HG02798 (cell line): ENCODE data around the gene CTCF.

Source experiments
- ATAC-seq: cut with Tn5 transposase; IDR thresholded peaks from one replicate; pipeline ENCODE4 v1.9.1; 2021; ENCODE audit warnings: mild to moderate bottlenecking; ENCODE audit not compliant: unreplicated experiment, poor library complexity

Gene CTCF

GRCh38 chr16:67648764-67649407, 86.6 kb downstream of the CTCF start:
- ATAC-seq: no peak

DNA sequence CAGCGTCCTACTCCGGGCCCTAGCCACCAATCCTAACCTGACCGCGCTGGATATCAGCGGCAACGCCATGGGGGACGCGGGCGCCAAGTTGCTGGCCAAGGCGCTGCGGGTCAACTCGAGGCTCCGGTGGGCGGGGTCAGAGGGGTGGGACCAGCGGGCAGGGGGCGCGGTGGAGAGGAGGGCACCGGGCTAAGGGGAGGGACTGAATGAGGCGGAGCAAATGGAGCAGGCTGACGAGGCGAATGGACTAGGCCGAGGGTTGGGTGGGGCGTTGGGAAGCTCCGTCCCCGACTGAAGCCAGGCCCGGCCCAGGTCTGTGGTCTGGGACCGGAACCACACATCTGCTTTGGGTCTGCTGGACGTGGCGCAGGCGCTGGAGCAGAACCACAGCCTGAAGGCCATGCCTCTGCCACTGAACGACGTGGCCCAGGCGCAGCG, 87.2 kb downstream of the CTCF start:
- no peak for ATAC-seq

DNA sequence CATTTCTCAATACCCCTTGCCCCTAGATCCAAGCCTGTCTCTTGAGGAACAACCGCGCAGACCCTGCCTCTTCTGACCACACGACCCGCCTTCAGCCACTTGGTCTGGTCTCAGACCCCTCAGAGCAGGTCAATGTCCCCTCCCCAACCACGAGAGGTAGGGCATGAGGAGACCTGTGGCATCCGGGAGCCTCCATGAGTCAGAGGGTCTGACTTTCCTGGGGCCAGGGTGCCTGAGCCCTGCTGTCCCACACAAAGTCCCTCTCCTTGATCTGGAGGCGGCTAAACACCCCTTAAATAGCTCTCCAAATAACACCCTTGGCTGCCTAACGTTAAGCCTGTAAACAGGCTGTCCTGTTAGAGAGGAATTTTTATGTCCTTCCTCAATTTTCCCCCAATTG, 87.7 kb downstream of the CTCF start:
- ATAC-seq: no peak

DNA sequence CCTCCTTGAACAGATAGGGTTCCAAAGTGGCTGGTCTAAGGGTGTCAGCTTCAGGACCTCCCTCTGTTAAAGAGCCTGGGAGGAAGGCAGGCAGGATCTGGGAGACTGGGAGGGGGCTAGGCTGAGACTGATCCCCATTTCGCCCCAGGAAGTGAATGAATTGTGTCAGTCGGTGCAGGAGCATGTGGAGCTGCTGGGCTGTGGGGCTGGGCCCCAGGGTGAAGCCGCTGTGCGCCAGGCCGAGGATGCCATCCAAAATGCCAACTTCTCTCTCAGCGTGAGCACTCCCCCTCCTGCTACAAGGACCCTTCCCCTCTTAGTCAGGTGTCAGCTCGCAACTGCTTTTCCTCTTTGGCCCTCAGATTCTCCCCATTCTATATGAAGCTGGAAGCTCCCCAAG, 88.7 kb downstream of the CTCF start:
- no peak for ATAC-seq

GRCh38 chr16:67651847-67652246, 89.5 kb downstream of the CTCF start:
- ATAC-seq: no peak

DNA sequence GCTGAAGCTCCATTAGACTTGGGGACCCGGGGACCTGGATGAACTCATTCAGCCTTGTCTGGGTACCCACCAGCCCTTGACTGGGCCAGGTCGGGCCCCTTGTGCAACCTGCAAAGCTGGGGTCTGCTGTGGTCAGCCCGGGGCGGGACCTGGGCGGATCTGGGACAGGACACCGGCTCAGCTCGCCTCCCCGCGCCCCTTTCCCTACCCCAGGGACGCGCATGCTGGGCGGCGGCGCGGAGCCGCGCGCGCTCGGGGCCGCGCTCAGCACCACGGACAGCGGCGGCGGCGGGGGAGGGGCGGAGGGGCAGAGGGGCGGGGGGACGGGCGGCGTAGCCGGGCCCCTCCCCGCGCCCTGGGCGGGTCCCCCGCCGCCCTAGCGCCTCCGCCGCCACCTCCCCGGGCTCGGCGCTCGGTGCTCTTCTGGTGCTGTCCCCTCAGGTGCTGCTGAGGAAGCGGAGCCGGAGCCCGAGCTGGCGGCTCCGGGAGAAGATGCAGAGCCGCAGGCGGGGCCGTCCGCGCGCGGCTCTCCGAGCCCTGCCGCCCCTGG, 90.3 kb downstream of the CTCF start:
- no peak for ATAC-seq

DNA sequence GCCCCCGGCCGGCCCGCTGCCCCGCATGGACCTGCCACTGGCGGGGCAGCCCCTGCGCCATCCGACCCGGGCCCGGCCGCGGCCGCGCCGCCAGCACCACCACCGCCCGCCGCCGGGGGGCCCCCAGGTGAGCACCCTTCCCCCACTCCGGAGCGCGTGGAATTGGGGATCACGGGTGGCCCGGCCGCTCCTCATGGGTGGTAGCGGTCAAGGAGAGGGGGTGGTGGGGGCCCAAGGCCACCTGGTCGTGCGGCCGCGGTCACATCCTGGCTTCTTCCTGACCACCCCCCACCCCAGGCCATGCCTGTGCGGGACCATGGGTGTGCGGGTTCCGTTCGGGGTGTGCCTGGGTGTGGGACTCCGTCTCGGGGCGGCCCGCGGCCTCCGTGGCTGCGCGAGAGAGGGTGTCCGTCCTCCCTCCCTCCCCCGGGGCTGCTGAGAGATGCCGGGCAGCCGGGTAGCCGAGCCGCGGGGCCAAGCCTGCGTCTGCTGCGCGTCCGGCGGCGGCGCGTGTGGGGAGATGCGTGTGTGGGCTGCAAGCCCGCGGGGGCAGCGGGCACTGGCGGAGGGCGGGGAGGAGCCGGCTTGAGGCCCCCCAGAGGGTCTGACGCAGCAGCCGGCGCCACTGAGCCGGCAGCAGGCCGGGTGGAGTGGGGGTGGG, 90.9 kb downstream of the CTCF start:
- ATAC-seq: no peak

GRCh38 chr16:67653789-67654402, 91.6 kb downstream of the CTCF start:
- ATAC-seq: no peak

DNA sequence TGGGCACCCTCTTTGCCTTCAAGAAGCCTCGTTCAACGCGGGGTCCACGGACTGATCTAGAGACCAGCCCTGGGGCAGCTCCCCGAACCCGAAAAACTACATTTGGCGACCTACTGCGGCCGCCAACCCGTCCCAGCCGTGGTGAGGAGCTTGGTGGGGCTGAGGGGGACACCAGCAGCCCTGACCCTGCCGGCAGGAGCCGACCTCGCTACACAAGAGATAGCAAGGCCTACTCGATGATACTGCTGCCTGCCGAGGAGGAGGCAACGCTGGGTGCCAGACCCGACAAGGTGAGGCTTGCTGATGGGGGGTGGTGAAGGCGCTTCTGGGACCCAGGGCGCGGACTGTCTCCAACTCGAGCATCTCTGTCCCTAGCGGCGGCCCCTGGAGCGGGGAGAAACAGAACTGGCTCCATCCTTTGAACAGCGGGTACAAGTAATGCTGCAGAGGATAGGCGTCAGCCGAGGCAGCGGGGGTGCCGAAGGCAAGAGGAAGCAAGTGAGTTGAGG, 92.1 kb downstream of the CTCF start:
- no peak for ATAC-seq

DNA sequence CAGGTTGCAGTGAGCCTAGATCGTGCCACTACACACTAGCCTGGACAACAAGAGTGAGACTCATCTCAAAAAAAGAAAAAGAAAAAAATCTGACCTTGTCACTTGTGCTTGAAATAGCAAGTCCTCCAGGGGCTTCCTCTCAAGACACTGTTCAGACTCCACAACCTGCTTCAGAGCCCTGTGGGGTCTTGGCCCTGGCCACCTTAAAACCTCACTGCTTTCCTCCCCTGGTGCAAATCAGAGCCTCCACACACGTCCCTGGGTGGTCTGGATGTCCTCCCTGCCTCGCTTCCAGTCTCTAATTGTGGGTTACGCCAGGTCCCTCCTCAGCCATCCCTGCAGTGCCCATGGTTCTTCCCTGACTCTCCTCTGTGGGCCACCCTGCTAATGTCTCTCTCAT, 93.0 kb downstream of the CTCF start:
- no peak for ATAC-seq

- no peak for ATAC-seq
Measured at GRCh38 chr16:67656344-67657016, 94.2 kb downstream of the CTCF start.

DNA sequence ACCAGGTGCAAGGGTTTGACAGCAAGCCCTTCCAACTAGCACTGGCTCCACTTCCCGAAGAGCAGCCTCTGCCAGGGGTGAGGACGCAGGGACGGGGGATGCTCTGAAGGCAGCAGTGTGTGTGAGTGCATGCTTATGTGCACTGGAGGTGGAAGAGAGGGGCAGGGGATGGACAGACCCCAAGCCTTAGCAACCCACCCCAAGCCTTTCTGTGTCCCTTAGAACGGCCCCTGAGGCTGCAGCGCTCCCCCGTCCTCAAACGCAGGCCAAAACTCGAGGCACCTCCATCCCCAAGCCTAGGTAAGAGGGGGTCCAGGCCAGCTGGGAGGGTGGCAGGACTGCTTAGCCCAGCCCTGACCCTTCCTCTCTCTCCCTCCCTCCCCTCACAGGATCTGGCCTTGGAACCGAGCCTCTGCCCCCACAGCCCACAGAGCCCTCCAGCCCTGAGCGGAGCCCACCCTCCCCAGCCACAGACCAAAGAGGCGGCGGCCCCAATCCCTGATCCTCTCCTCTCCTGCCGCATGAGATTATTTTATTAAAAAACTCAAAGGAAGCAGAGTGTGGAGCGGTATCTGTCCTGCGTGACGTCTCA, 94.8 kb downstream of the CTCF start:
- no peak for ATAC-seq

DNA sequence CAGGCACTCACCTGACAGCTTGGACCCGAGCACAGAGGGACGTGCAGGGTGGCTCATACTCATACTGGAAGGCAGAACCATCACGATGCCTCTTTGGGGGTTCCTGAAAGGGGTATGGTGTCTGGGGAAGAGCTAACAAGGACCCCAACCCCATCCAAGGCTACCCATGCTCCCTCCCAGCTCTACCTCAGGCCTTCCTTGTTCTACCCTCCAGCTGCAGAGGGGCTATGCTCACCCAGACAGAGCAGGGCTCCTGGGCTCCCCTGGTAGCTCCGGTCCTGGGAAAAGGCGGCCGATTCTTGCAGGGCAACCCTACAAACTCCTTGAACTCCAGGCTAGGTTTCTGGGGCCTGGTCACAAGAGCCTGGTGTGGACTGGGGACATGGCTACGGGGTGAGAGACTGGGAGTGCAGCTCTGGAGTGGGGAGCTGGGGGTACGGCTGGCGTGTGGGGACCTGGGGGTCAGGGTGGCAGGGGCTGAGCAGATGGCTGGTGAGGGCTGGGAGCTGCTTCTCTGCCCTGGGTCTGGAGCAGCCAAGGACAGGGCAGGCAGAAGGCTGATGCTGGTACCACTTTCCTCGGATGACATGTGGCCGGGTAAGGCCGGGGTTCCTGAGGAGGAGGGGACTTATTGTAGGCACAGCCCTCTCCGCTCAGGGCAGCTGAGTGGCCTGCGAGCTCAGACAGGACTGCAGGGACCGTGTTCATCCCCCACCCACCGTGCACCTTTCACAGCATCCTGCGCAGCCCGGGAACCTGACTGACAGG, 95.6 kb downstream of the CTCF start:
- ATAC-seq: no peak

GRCh38 chr16:67658849-67659674, 96.7 kb downstream of the CTCF start:
- no peak for ATAC-seq

GRCh38 chr16:67659675-67660563, 97.6 kb downstream of the CTCF start, which contains the start of gene ACD:
Gene ACD, minus strand, starts transcription at chr16:67660260. Its CDS starts 40 bp downstream, at chr16:67660220.
- peak; percentile 64 for ATAC-seq

GRCh38 chr16:67660564-67661028, 98.3 kb downstream of the CTCF start, which contains the start of gene PARD6A:
Gene PARD6A, plus strand, starts transcription at chr16:67660960. Its CDS starts 79 bp downstream, at chr16:67661039.
- ATAC-seq: peak; percentile 82

- no peak for ATAC-seq
Measured at GRCh38 chr16:67661101-67661761, 98.9 kb downstream of the CTCF start.
